Effector memory CD8-positive, alpha-beta T cell (primary cell): ENCODE measurements around the gene ANKRD2.
A peak's percentile ranks its signal among the peaks of the same experiment; 100 is the strongest.

Experiments used
- ATAC-seq: fragments of 150-1000 bp; cut with Tn5 transposase; replicated peaks from 2 replicates; pipeline ENCODE4 v1.10.0; 2021; ENCODE audit warnings: mild to moderate bottlenecking, moderate library complexity
- DNase-seq, 3 experiments: peaks; one replicate each; pipeline ENCODE4 v3.0.0; 2021
- H3K27ac Mint-ChIP-seq, 2 donors: one replicate each; pipeline ENCODE4 v1.8.0; 2022; ENCODE audit warnings: mild to moderate bottlenecking in 2 of 2, mixed read lengths in 2 of 2, moderate library complexity in 2 of 2
- H3K27me3 Mint-ChIP-seq, 2 donors: one replicate each; pipeline ENCODE4 v1.8.0; 2022; ENCODE audit warnings: mixed read lengths in 2 of 2
- H3K36me3 Mint-ChIP-seq: one replicate; pipeline ENCODE4 v1.8.0; 2022; ENCODE audit warnings: mild to moderate bottlenecking, moderate library complexity, mixed read lengths; ENCODE audit not compliant: insufficient read depth
- H3K4me1 Mint-ChIP-seq, 2 donors: one replicate each; pipeline ENCODE4 v1.8.0; 2022; ENCODE audit warnings: low read depth in 2 of 2, mixed read lengths in 2 of 2
- H3K4me3 Mint-ChIP-seq, 2 donors: one replicate each; pipeline ENCODE4 v1.8.0; 2022; ENCODE audit warnings: mild to moderate bottlenecking in 2 of 2, mixed read lengths in 2 of 2, moderate library complexity in 2 of 2
- H3K9me3 Mint-ChIP-seq, 2 donors: one replicate each; pipeline ENCODE4 v1.8.0; 2022; ENCODE audit warnings: mixed read lengths in 2 of 2

ANKRD2 gene

DNA sequence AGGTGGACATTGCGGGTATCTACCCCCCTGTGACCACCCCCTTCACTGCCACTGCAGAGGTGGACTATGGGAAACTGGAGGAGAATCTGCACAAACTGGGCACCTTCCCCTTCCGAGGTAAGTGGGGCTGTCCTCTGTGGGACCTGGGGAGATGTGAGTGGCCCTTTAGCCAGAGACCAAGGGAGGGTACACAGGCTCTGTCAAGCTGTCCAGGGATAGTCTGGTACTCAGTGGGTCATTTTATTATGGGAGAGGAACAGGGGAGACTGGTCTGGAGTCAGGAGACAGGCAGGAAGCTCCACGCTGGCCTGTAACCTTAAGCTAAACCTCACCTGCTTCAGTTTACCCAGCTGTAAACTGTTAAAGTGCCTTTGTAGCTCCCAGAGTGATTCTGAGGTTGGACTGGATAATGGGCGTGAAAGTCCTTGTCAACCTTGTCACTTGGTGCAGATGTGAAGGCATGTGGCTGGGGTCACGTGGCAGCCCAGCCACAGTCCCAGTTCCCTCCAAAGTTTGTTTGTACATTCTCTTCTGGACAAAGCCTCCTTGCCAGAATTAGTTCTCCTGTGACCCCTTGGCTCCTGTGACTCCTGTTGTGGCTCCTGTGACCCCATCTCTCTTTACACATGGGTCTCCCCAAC is 12.3 kb downstream of the ANKRD2 start:
- DNase-seq, result no peak
- H3K9me3 Mint-ChIP-seq, result no peaks in the 10 kb centered on the region
- no peaks in the 10 kb centered on the region for H3K36me3 Mint-ChIP-seq
- no peak overlapping the region for H3K4me3 Mint-ChIP-seq
- no peaks in the 10 kb centered on the region for H3K27me3 Mint-ChIP-seq
- H3K27ac Mint-ChIP-seq, result no peak overlapping the region
- peaks cover 0 to 5% of the 10 kb centered on the region in 2 donors for H3K4me1 Mint-ChIP-seq
- no peak for ATAC-seq

DNA sequence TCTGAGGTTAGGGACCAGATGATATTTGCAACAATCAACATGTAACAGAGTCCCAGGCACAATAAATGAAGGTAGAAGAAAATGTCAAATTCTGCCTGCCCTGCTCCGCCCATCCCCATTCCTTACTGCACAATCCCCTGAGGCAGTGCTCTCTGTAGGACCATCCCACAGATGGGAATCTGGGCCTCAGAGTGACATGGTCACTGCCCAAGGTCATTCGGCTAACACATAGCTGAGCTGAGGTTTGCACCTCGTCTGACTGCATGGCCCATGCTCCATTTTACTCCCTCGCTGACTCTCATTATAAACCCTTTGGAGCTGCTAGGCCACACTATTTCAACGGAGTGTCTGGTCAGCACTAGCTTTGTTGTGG is 12.8 kb downstream of the ANKRD2 start:
- Mint-ChIP-seq H3K4me1 (peaks cover 4 to 9% of the 10 kb centered on the region in 2 donors), H3K36me3 (no peaks in the 10 kb centered on the region), H3K27ac (no peak overlapping the region), H3K9me3 (no peaks in the 10 kb centered on the region), H3K4me3 (no peak overlapping the region), H3K27me3 (no peaks in the 10 kb centered on the region)
- no peak for ATAC-seq
- no peak for DNase-seq

DNA sequence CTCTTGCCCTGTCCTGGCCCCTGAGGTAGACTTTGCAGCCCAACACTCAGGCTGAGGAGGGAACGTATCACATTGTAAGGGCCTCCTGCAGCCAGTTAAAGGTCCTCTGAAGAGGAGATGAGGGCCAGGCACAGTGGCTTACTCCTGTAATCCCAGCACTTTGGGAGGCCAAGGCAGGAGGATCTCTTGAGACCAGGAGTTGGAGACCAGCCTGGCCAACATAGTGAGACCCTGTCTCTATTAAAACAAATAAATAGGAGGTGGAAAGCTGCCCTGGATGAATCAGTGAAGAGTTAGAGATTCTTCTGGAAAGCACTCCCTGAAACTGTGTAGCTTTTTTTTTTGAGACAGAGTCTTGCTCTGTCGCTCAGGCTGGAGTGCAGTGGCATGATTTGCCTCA is 14.6 kb downstream of the ANKRD2 start:
- no peak overlapping the region for H3K27ac Mint-ChIP-seq
- H3K4me3 Mint-ChIP-seq, result no peak overlapping the region
- peaks cover 7 to 17% of the 10 kb centered on the region in 2 donors for H3K4me1 Mint-ChIP-seq
- H3K27me3 Mint-ChIP-seq, result no peaks in the 10 kb centered on the region
- no peak for ATAC-seq
- H3K9me3 Mint-ChIP-seq, result no peaks in the 10 kb centered on the region
- H3K36me3 Mint-ChIP-seq, result no peaks in the 10 kb centered on the region
- DNase-seq, result no peak

DNA sequence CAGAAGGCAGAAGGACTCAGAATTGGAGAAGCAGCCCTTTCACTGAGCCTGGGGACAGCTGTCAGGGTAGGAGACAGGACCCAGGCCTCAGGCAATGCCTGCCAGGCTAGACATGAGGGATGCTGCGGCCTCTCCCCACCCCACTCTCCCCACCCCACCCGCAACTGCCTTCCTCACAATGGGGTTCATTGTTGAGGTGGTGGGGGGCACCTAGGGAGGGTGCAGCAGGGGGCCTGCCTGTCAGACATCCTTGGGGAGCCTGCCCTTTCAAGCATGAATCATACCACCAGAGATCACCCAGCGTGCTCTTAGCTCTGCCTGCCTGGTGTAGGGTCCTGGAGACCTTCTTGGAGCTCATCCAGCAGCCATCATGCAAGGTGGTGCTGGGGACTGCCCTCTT is 16.9 kb downstream of the ANKRD2 start, which contains the start of gene C10orf62:
Gene C10orf62, plus strand, starts transcription at position 243 of the 400 bp plus-strand sequence. CDS start 177 bp downstream, outside the sequence.
- Mint-ChIP-seq H3K4me1 (peaks cover 7 to 17% of the 10 kb centered on the region in 2 donors), H3K9me3 (no peaks in the 10 kb centered on the region), H3K27ac (peak within 1 kb of the TSS; percentile 71), H3K4me3 (peak within 1 kb of the TSS; percentile 23 to 52), H3K36me3 (no peaks in the 10 kb centered on the region), H3K27me3 (no peaks in the 10 kb centered on the region)
- ATAC-seq (no peak), DNase-seq (no peak)

DNA sequence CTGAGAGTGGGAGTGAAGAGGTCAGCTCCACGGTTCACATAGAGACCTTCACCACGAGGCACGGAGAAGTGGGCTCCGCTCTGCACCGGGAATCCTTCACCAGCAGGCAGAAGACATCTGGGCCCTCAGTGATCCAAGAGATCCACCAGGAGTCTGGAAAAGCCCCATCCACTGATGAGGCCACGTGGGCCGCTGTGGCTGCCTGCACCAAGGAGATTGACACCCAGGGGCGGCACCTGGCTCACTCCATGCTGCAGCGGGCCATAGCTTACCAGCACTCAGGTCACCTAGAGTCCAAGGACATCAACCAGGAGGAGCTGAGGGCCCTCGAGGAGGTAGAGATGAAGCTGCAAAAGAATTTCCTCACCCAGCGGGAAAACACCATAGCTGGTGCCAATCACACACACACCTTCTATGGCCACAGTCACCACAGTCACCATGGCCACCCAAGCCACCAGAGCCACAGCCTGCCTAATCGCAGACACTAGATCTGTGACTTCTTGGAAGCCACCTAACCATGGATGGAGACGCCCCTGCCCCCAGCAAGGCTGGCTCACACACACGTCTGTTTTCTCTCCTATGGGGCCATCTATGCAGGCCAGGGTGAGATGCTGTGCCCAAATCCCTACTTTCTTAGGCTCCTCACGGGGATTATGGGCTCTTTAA is 17.6 kb downstream of the ANKRD2 start:
- peak; percentile 91 for ATAC-seq
- Mint-ChIP-seq H3K4me1 (peaks cover 7 to 17% of the 10 kb centered on the region in 2 donors), H3K36me3 (no peaks in the 10 kb centered on the region), H3K4me3 (peak overlapping the region; percentile 23 to 52), H3K9me3 (no peaks in the 10 kb centered on the region), H3K27ac (peak overlapping the region; percentile 71), H3K27me3 (no peaks in the 10 kb centered on the region)
- peak; percentile 11 to 21 (median 18) for DNase-seq

DNA sequence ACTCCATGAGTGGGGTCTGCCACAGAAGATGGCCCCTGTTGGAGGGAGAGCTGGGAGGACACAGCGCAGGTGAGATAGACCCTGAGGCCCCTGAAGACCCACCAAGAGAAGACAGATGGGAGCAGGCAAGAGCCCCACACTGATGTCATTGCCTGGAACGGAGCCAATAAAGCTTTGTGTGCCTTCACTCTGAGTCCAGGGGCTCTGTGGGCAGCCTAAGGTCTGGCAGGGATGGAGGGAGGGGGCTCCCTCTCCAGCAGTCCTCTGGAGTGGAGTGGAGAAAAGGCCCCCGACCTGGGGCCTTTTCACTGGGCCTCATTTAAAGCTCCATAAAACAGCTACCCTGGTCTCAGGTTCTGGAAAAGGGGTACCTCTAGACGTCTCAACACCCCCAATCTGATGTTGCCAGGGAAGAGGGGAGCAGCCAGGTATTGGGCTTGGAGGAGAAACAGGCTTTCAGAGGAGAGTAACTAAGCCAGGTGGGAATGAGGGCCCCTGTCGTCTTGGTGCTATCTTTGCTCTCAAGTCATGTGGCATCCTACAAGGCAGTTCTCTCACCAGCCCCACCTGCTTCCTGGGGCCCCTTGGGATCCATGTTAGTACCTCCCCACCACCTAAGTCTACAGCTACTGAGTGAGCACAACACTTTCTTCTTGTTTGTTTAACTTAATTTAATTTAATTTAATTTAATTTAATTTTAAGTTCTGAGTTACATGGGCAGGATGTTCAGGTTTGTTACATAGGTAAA is 18.3 kb downstream of the ANKRD2 start:
- ATAC-seq, result no peak
- DNase-seq, result no peak
- Mint-ChIP-seq H3K27ac (peak overlapping the region; percentile 71), H3K36me3 (no peaks in the 10 kb centered on the region), H3K4me3 (peak overlapping the region; percentile 23 to 52), H3K27me3 (no peaks in the 10 kb centered on the region), H3K9me3 (no peaks in the 10 kb centered on the region), H3K4me1 (peaks cover 7 to 17% of the 10 kb centered on the region in 2 donors)

DNA sequence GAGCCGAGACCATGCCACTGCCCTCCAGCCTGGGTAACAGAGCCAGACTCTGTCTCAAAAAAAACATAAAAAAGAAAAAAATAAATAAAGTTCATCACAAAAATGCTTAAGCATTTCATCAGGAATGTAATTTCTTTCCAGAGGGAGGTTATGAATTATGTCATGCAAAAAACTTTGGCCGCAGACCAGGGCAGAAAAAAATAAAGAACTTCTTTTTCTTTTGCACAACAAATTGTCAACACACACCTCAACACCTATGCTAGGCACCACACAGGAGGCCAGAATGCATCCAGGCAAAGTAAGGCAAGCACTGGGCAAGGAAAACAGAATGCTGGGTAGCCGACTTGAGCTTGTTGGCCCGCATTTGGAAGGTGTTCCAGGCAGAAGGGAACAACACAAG is 20.8 kb downstream of the ANKRD2 start:
- DNase-seq, result no peak
- no peaks in the 10 kb centered on the region for H3K27me3 Mint-ChIP-seq
- no peaks in the 10 kb centered on the region for H3K36me3 Mint-ChIP-seq
- H3K9me3 Mint-ChIP-seq, result no peaks in the 10 kb centered on the region
- no peak overlapping the region for H3K4me3 Mint-ChIP-seq
- peaks cover 7 to 17% of the 10 kb centered on the region in 2 donors for H3K4me1 Mint-ChIP-seq
- H3K27ac Mint-ChIP-seq, result no peak overlapping the region
- ATAC-seq, result no peak

DNA sequence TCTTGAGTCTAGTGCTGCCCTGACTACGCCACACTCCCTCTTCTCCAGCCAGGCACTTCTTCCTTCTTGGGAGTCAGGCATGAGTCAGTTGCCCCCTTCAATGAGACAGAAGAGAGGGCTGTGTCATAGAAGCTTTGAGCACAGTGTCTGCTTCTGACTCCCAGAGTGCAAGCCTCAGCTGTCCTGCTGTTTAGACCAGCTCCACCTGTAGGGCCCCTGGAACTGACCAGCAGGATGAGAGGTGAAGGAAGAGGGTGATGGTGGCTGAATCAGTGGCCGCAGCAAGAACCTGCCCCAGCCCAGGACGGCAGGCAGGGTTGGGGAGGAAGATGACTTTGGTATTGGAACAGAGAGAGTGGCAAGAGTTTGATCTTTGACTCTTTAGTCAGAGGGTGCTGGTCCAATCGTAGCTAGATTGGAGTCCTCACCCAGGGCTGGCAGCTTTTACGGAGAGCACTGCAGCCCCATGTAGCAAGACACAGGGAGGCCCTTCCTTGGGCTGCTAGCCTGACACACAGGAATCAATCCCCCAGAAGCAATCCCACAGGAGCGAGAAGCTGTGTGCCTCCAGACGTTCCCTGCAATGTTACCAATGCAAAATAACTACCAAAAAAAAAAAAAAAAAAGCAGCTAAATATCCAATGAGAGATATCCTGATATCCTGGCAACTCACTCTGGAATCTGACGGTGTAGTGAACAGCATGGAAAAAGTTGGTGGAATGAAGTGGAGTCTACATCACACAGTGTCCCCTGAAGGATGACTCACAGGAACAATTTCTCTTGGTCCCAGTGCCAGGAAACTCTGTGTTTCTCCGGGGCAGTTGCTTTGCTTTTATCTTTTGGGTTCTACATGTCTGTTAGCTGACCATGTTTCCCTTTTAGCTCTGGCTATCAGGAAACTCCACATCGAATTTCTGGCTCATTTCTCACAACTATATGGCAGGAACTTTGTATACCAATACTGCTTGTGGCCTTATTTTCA is 23.8 kb downstream of the ANKRD2 start:
- H3K27ac Mint-ChIP-seq, result peak overlapping the region; percentile 41 to 68
- DNase-seq, result no peak
- H3K4me3 Mint-ChIP-seq, result no peak overlapping the region
- no peaks in the 10 kb centered on the region for H3K36me3 Mint-ChIP-seq
- H3K9me3 Mint-ChIP-seq, result no peaks in the 10 kb centered on the region
- H3K4me1 Mint-ChIP-seq, result peaks cover 0 to 2% of the 10 kb centered on the region in 2 donors
- no peak for ATAC-seq
- no peaks in the 10 kb centered on the region for H3K27me3 Mint-ChIP-seq

DNA sequence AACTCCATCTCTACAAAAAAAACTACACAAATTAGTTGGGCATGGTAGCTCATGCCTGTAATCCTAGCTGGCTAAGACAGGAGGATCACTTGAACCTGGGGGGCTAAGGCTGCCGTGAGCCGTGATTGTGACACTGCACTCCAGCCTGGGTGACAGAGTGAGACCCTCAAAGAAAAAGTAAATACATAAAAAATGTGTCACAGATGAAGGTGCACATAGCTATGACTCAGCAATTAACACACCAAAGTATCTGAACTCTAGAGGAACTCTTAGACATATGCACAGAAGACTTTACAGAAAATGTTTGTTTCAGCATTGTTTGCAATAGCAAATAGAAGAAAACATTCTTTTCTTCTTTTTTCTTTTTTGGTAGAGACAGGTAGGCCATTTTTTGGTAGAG is 25.2 kb downstream of the ANKRD2 start:
- Mint-ChIP-seq H3K9me3 (no peaks in the 10 kb centered on the region), H3K27ac (peak overlapping the region in 1 of 2 donors; percentile 41), H3K4me1 (no peaks in the 10 kb centered on the region), H3K4me3 (no peak overlapping the region), H3K36me3 (no peaks in the 10 kb centered on the region), H3K27me3 (no peaks in the 10 kb centered on the region)
- DNase-seq (no peak), ATAC-seq (no peak)

DNA sequence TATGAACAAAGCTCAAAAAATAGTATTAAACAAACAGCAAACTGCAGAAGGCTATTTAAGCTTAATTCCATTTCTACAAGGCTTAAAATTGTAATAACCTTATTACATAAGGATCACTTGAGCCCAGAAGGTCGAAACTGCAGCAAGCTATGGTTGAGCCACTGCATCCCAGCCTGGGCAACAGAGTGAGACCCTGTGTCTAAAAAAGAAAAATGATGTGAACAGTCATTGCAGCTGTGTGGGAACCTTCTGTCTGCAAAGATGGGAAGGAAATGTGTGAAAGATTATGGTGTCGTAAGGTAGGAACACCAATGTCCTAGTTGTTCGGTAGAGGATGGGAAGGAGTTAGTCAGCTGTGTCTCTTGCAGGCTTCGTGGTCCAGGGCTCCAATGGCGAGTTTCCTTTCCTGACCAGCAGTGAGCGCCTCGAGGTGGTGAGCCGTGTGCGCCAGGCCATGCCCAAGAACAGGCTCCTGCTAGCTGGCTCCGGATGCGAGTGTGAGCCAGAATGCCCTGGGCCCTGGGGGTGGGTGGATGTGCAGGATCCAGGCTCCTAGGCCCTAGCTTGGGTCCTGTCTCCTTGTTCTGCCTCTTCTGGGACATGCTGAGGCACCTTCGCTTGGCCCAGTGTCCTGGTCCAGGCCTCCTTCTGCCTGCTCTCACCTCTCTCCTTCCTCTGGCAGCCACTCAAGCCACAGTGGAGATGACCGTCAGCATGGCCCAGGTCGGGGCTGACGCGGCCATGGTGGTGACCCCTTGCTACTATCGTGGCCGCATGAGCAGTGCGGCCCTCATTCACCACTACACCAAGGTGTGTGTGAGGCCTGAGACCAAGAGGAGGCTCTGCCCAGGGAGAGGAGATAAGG is 26.1 kb downstream of the ANKRD2 start:
- no peaks in the 10 kb centered on the region for H3K36me3 Mint-ChIP-seq
- no peak overlapping the region for H3K27ac Mint-ChIP-seq
- no peaks in the 10 kb centered on the region for H3K4me1 Mint-ChIP-seq
- no peak overlapping the region for H3K4me3 Mint-ChIP-seq
- ATAC-seq (no peak), DNase-seq (no peak)
- H3K9me3 Mint-ChIP-seq, result no peaks in the 10 kb centered on the region
- no peaks in the 10 kb centered on the region for H3K27me3 Mint-ChIP-seq

DNA sequence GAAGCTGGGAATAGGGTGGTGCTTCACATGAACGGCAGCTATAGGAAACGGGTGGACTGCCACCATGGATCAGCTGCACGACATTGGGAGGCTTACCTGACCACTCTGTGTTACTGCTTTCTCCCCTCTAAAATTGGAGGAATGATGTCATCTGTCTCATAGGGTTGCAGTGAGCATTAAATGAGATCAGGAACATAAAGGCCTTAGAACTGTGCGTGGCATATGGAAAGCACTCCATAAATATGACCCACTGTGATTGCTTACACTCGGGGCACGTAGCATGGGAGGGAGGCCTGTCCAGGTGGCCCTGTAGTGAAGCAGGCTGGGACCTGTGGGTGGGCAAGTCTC is 26.7 kb downstream of the ANKRD2 start:
- no peak overlapping the region for H3K4me3 Mint-ChIP-seq
- no peak for DNase-seq

DNA sequence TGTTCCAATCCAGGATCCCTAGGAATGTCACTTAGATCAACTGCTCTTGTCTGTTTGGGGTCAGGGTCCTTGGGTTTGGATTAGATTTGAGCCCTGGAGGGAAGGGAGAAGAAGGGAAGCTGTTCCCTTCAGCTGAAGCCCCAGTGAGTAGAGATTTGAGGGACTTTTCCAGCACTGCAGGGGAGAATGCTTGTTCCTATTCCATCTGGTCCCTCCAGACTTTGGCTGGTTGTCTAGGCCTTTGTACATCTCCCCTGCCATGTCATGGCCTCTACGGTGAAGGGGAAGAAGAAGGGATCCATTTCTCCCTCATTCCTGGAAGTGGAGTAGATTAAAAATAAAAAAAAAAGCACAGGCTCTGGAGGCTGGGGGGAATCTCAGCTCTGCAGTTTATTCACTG is 28.0 kb downstream of the ANKRD2 start:
- H3K4me3 Mint-ChIP-seq, result no peak overlapping the region
- ATAC-seq, result no peak
- no peaks in the 10 kb centered on the region for H3K9me3 Mint-ChIP-seq
- H3K4me1 Mint-ChIP-seq, result no peaks in the 10 kb centered on the region
- no peak overlapping the region for H3K27ac Mint-ChIP-seq
- no peaks in the 10 kb centered on the region for H3K36me3 Mint-ChIP-seq
- DNase-seq, result no peak
- no peaks in the 10 kb centered on the region for H3K27me3 Mint-ChIP-seq

More for the DNA sequence above, 26.7 kb downstream of the ANKRD2 start:
- Mint-ChIP-seq H3K27me3 (no peaks in the 10 kb centered on the region), H3K27ac (no peak overlapping the region), H3K9me3 (no peaks in the 10 kb centered on the region), H3K36me3 (no peaks in the 10 kb centered on the region), H3K4me1 (no peaks in the 10 kb centered on the region)
- no peak for ATAC-seq
